K562 (cell line): ENCODE measurements around the gene STING1. TPM values are rescaled to one million over a fixed set of nuclear protein-coding genes. Genes with fewer than 3 reads are reported as not detected.
A peak's percentile ranks its signal among the peaks of the same experiment; 100 is the strongest.

ENCODE experiments used
- CCAR2 ChIP-seq: fragments of 200-400 bp; formaldehyde crosslinking; IDR thresholded peaks from 2 replicates; pipeline ENCODE4 v1.6.1; 2017; ENCODE audit warnings: mild to moderate bottlenecking, low read depth, low read length
- DMBX1 ChIP-seq: fragments of 250-450 bp; sonication (Bioruptor Pico); IDR thresholded peaks from 2 replicates; pipeline ENCODE4 v1.8.0; 2022; ENCODE audit warnings: inconsistent platforms, mild to moderate bottlenecking, moderate library complexity, borderline replicate concordance
- HLTF ChIP-seq: fragments of 450-650 bp; IDR thresholded peaks from 2 replicates; pipeline ENCODE4 v1.6.1; 2016
- HNRNPH1 ChIP-seq: fragments of 200-400 bp; formaldehyde crosslinking; optimal IDR thresholded peaks from 2 replicates; pipeline ENCODE3; 2017; ENCODE audit warnings: low read depth, mild to moderate bottlenecking, low read length, moderate library complexity
- ILK ChIP-seq: fragments of 450-650 bp; IDR thresholded peaks from 2 replicates; pipeline ENCODE4 v1.6.1; 2016; ENCODE audit warnings: missing genetic modification characterization, low read depth, mild to moderate bottlenecking, missing compliant biosample characterization, moderate library complexity, borderline replicate concordance
- JUN ChIP-seq, 2 experiments: sonication (generic) in 1 of 2; formaldehyde crosslinking in 1 of 2; IDR thresholded peaks; 2 replicates each; pipeline versions ENCODE4 v1.6.1 to v1.8.0; 2012 to 2022; ENCODE audit warnings: borderline replicate concordance in 2 of 2, mild to moderate bottlenecking in 2 of 2, improper control_type of control experiment in 1 of 2, low read depth in 1 of 2, low read length in 1 of 2, missing genetic modification reagents in 1 of 2
- KHSRP ChIP-seq: fragments of 450-650 bp; IDR thresholded peaks from 2 replicates; pipeline ENCODE4 v1.6.1; 2017
- MEF2D ChIP-seq: conservative IDR thresholded peaks from 2 replicates; pipeline ENCODE4 v1.6.1; 2016; ENCODE audit warnings: low read depth, missing genetic modification characterization, missing compliant biosample characterization
- PHF21A ChIP-seq: fragments of 450-650 bp; IDR thresholded peaks from 2 replicates; pipeline ENCODE4 v1.6.1; 2017; ENCODE audit warnings: low read depth, borderline replicate concordance
- PML ChIP-seq: IDR thresholded peaks from 2 replicates; pipeline ENCODE4 v1.6.1; 2012; ENCODE audit warnings: low read length, inconsistent platforms
- PTRF ChIP-seq: fragments of 450-650 bp; IDR thresholded peaks from 2 replicates; pipeline ENCODE4 v1.6.1; 2016; ENCODE audit warnings: mild to moderate bottlenecking, missing genetic modification characterization, missing compliant biosample characterization
- SIRT6 ChIP-seq: IDR thresholded peaks from one replicate; pipeline ENCODE4 v1.6.1; 2012; ENCODE audit warnings: low read depth, mild to moderate bottlenecking, control low read depth, inconsistent platforms, low read length, moderate library complexity
- TAF9B ChIP-seq: fragments of 450-650 bp; IDR thresholded peaks from 2 replicates; pipeline ENCODE4 v1.6.1; 2018; ENCODE audit warnings: mild to moderate bottlenecking; ENCODE audit not compliant: partially characterized antibody
- TBP ChIP-seq: optimal IDR thresholded peaks from 2 replicates; pipeline ENCODE3; 2011; ENCODE audit warnings: low read depth, low read length, improper control_type of control experiment
- ZNF184 ChIP-seq: sonication (generic); formaldehyde crosslinking; IDR thresholded peaks from 2 replicates; pipeline ENCODE4 v1.5.0; 2020; ENCODE audit warnings: missing genetic modification reagents
- ZNF212 ChIP-seq: fragments of 450-650 bp; formaldehyde crosslinking; IDR thresholded peaks from 2 replicates; pipeline ENCODE4 v1.4.0; 2020; ENCODE audit warnings: mild to moderate bottlenecking
- ZNF318 ChIP-seq, 2 experiments: fragments of 450-650 bp; IDR thresholded peaks; 2 replicates each; pipeline ENCODE4 v1.6.1; 2016; ENCODE audit warnings: mild to moderate bottlenecking in 2 of 2, borderline replicate concordance in 1 of 2, low read depth in 1 of 2, moderate library complexity in 1 of 2
- ZNF395 ChIP-seq: fragments of 200-800 bp; sonication (Bioruptor generic); IDR thresholded peaks from 2 replicates; pipeline ENCODE4 v1.6.1; 2017; ENCODE audit warnings: missing genetic modification characterization, missing compliant biosample characterization
- ZNF57 ChIP-seq: fragments of 450-650 bp; formaldehyde crosslinking; IDR thresholded peaks from 2 replicates; pipeline ENCODE4 v1.4.0; 2020; ENCODE audit warnings: mild to moderate bottlenecking, moderate library complexity
- polyA plus RNA-seq, 8 experiments: library from polyadenylated mRNA; depleted of rRNA in 4 of 8; stranded (reverse) in 5 of 8; unstranded in 3 of 8; fragments of >200 nt; fragmentation: Nextera tagmentation in 2 of 8; fragmentation: Illumina TruSeq in 1 of 8; extraction: Ambion mirVana in 2 of 8; extraction: Trizol in 1 of 8; gene quantifications; 2 replicates each; pipeline versions ENCODE4 v1.2.1 to v1.2.3, GENCODE V29; 2011 to 2014; ENCODE audit warnings: inconsistent platforms in 1 of 8, missing spikeins in 1 of 8
- total RNA-seq, 7 experiments: library from RNA; depleted of rRNA in 6 of 7; stranded (reverse); fragments of >200 nt in 6 of 7; fragmentation: Illumina TruSeq in 2 of 7; extraction: Trizol in 2 of 7; gene quantifications; 2 replicates each; pipeline versions ENCODE4 v1.2.1 to v1.2.3, GENCODE V29; 2011 to 2021; ENCODE audit warnings: low replicate concordance in 1 of 7

STING1 gene
- total and polyA plus RNA-seq, 9 of the 15 experiments (the other 6 are each of a cell fraction or from before 2014, with no cell fraction given) = 20.8 to 69.1 (median 44.7) TPM

- TF ChIP-seq ZNF318 (IDR thresholded peaks at IDR 0.05; ENCODE audit: borderline replicate concordance in 1 of 2, low read depth in 1 of 2) (no peak; a peak in 1 of 4 replicates), DMBX1 (CRISPR knock-in tag) (peak; percentile 64; the same call in 1 of the 2 replicates), ZNF184 (CRISPR knock-in tag) (no peak), PHF21A (no peak), ILK (tag) (no peak), KHSRP (no peak), MEF2D (tag) (peak; percentile 77), TBP (peak; percentile 68), HLTF (no peak), TAF9B (peak; percentile 55), JUN (IDR thresholded peaks at IDR 0.05; ENCODE audit: borderline replicate concordance, low read depth, low read length) (no peak), JUN (CRISPR knock-in tag; IDR thresholded peaks at IDR 0.05; ENCODE audit: borderline replicate concordance) (no peak), PML (peak; percentile 13; the same call in 1 of the 2 replicates), PTRF (tag) (peak; percentile 40), SIRT6 (no peak), CCAR2 (no peak), ZNF212 (no peak), ZNF395 (CRISPR knock-in tag) (peak; percentile 97), HNRNPH1 (no peak), ZNF57 (0 out of 2 replicates have a peak, but pooled peaks have one; percentile 22)
Measured at GRCh38 chr5:139482050-139482889, at the start of gene STING1 (continued).
